Measurements from ENCODE around the gene HMMR.

GRCh38 chr5:163534492-163535094, 74.2 kb downstream of the HMMR start:
- no peak for TF ChIP-seq POLR2A (IDR thresholded peaks at IDR 0.05; ENCODE audit: low read depth, low read length)
- no peak for TF ChIP-seq CTCF (conservative IDR thresholded peaks at IDR 0.05; ENCODE audit: low read depth, low read length)

All from IMR-90 (cell line).